LNCAP (cell line): ENCODE results near the gene KCNG2.

ENCODE experiments used
- TF ChIP-seq, protein P1 (sequence below): fragments of 450-650 bp; IDR thresholded peaks from 2 replicates; pipeline ENCODE4 v1.5.1; 2017; ENCODE audit warnings: mild to moderate bottlenecking

KCNG2 gene

GRCh38 chr18:79772108-79772864 lies 25.5 kb upstream of the KCNG2 start:
- TF ChIP-seq, protein P1, sequence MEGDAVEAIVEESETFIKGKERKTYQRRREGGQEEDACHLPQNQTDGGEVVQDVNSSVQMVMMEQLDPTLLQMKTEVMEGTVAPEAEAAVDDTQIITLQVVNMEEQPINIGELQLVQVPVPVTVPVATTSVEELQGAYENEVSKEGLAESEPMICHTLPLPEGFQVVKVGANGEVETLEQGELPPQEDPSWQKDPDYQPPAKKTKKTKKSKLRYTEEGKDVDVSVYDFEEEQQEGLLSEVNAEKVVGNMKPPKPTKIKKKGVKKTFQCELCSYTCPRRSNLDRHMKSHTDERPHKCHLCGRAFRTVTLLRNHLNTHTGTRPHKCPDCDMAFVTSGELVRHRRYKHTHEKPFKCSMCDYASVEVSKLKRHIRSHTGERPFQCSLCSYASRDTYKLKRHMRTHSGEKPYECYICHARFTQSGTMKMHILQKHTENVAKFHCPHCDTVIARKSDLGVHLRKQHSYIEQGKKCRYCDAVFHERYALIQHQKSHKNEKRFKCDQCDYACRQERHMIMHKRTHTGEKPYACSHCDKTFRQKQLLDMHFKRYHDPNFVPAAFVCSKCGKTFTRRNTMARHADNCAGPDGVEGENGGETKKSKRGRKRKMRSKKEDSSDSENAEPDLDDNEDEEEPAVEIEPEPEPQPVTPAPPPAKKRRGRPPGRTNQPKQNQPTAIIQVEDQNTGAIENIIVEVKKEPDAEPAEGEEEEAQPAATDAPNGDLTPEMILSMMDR = no peak

GRCh38 chr18:79772865-79773696 lies 24.7 kb upstream of the KCNG2 start:
- TF ChIP-seq, protein P1 = no peak

- TF ChIP-seq, protein P1 = no peak
Measured at GRCh38 chr18:79774111-79774510, 23.6 kb upstream of the KCNG2 start.

GRCh38 chr18:79775441-79776221 lies 22.1 kb upstream of the KCNG2 start:
- TF ChIP-seq, protein P1 = no peak

- TF ChIP-seq, protein P1 = no peak
Measured at GRCh38 chr18:79776674-79777073, 21.1 kb upstream of the KCNG2 start.

DNA sequence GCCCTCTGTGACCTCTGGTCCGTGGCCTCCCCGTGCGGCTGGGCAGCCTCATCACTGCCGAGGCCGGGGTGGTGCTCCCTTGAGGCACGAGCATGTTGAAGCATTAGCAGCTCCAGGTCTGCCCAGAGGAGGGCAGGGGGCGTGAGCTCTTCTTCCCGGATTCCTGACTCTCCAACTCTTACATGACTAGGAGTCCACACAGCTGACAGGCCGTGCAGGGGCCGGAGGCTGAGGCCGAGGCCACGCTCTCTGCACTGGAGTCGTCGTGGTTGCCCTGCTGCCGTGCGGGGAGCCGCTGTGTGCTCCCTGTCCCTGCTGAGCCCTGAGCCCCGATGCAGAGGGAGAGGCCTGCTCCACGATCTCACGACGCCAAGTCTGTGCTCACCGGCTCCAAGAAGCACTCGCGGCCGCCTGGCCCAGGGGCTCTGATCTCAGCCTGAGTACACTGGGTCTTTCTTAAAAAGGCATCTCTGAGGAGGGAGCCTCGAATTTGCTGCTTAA lies 19.4 kb upstream of the KCNG2 start:
- TF ChIP-seq, protein P1 = no peak

- TF ChIP-seq, protein P1 = no peak
Measured at GRCh38 chr18:79779021-79779699, 18.6 kb upstream of the KCNG2 start.
